GM12875 (cell line): Measurements from ENCODE around the gene NYAP2.

Experiments used
- H3K4me3 ChIP-seq: one replicate; pipeline ENCODE4 v1.5.1; 2011; ENCODE audit warnings: low read depth, low read length, control low read depth
- TF ChIP-seq, protein P1 (sequence below): IDR thresholded peaks from 2 replicates; pipeline ENCODE4 v1.5.1; 2011; ENCODE audit warnings: low read depth, mild to moderate bottlenecking, control low read depth, inconsistent platforms, low read length, moderate library complexity, borderline replicate concordance; ENCODE audit not compliant: insufficient read depth

The NYAP2 gene

DNA sequence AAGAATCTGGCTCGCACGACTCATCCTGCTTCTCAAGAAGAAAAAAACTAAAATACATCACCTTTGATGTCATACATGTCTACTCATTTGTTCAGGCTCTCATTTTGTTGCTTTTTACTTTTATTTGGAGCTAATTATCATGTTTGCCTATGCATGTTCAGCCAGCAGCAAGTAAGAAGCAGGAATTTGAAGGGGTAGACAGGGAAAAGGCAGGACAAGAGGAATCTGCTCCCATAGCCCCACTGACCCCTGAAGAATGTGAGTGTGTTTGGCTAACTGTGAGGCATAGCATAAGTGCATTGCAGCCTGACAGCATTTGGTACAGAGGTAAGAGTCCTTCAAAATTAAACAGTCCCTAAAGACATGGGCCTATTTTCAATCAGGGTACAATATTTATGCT, 72.7 kb downstream of the NYAP2 start:
- no peak overlapping the region for H3K4me3 ChIP-seq
- TF ChIP-seq, protein P1, sequence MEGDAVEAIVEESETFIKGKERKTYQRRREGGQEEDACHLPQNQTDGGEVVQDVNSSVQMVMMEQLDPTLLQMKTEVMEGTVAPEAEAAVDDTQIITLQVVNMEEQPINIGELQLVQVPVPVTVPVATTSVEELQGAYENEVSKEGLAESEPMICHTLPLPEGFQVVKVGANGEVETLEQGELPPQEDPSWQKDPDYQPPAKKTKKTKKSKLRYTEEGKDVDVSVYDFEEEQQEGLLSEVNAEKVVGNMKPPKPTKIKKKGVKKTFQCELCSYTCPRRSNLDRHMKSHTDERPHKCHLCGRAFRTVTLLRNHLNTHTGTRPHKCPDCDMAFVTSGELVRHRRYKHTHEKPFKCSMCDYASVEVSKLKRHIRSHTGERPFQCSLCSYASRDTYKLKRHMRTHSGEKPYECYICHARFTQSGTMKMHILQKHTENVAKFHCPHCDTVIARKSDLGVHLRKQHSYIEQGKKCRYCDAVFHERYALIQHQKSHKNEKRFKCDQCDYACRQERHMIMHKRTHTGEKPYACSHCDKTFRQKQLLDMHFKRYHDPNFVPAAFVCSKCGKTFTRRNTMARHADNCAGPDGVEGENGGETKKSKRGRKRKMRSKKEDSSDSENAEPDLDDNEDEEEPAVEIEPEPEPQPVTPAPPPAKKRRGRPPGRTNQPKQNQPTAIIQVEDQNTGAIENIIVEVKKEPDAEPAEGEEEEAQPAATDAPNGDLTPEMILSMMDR, result no peak

DNA sequence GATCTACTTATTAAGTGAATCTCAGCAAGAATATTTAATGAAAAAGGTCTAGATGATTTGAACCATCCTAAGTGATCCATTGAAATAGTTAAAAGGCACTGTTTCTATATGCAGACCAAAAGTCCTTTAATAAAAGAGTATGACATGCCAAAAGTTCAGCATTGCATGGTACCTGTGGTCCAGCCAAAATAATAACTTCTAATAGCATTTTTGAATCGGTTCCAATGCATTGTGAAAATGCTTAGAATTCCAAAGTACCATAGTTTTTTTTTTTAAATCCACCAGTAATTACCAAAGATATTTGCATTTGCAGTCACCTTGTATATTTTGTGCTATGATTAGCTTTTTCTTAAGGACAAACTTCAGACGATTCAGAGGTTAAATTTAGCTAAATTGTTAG, 79.9 kb downstream of the NYAP2 start:
- no peak overlapping the region for H3K4me3 ChIP-seq
- TF ChIP-seq, protein P1, result no peak

DNA sequence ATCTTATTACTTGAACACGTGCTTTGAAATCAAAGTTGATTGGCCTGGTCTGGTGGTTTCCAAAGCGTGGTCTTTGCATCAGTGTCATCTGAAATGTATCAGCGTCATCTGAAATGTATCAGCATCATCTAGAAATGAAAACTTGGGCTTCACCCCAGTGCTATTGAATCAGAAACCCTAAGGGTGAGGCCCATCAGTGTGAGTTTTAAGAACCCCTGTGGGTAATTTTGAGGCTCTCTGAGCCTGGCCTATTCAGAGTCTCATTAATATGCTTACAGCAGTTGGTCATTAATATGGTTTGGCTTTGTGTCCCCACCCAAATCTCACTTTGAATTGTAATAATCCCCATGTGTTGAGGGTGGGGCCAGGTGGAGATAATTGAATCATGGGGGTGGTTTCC, 85.2 kb downstream of the NYAP2 start:
- TF ChIP-seq, protein P1, result no peak
- H3K4me3 ChIP-seq, result no peak overlapping the region

DNA sequence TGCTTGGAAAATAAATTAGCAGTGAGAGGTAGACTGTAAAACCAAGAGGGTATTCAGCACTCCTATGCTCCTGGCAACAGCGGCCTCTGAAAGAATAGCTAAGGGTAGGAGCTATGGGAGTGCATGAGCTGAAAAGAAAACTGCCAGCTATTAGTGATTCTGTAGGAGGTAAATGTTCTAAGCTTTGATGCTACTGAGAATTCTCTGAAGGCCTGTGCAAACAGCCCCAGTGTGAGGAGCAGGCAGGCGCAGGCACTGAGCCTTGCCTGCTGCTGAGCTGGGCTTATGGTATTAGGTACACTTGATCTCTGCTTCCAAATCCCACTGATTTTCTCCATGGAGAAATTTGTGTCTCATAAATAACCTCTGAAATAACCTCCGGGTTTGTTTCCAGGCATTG, 86.7 kb downstream of the NYAP2 start:
- TF ChIP-seq, protein P1, result no peak

DNA sequence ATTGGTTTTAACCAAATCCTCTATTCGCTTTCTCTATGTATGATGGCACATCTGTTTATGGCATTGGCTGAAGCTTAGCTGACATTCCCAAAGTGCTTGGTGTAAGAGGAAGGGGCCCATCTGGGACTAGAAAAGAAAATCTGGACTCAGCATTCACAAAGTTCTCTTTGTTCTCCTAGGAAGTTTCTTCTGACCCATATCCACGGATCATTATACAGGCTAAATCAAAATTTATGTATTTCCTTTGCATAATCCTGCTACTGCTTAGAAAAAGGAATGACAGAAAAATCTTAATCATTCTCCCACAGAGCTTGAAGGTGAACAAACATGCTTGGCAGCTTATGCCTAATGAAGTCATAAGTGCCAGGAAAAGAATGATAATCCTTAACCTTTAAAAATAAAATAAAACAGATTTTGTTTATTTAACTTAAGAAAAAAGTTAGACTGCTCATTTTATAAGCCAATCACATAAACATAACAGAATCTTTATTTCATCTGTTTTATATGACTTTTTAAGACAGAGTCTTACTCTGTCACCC, 88.4 kb downstream of the NYAP2 start:
- TF ChIP-seq, protein P1, result no peak
- no peak overlapping the region for H3K4me3 ChIP-seq

More for the DNA sequence above, 86.7 kb downstream of the NYAP2 start:
- no peak overlapping the region for H3K4me3 ChIP-seq

DNA sequence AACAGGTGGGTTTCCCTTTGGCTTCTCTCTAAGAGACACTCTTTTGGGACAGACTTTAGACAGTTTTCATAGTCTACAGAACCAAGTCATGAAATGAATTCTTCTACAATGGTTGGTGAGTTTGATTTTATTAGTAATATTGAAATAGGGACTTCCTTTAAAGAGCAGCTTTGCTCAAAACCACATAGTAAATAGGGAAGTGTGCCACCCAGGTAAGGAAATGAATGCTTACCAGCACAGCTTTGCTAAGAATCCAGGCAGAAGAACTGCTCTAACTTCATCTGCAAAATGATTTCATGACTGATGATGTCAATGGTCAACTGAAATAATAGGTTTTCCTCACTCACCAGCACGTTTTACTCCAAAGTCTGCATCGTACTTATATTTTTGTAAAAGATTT, 89.2 kb downstream of the NYAP2 start:
- H3K4me3 ChIP-seq, result no peak overlapping the region
- TF ChIP-seq, protein P1, result no peak

DNA sequence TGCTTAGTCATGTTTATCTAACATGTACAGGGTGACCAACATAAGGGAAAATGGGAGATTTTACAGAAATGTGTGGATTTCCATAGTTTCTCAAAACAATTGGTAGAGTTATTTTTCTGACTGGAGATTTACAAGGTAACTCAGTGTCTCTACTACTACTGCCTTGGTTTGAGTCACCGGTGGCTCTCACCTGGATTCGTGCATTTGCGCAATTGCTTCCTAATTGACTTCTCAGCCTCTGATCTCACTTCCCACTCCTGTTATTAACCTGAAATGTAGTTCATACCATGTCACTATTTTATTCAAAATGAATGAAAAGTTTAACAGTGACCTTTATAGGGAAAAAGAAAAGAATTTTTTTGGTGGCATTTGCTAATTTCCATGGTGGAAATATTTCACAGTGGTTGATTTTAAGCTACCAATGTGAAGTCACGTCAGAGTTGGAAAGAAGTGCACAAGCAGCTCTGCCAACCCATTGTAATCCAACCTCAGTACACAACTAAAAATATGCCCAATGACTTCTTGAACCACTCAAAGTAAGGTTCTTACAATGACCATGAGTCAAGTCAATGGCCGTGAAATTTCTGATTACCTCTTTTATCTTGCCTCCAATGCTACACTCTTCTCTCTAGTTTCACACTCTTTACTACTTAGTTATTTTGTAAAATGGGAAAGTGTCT, 94.0 kb downstream of the NYAP2 start:
- TF ChIP-seq, protein P1, result no peak
- no peak overlapping the region for H3K4me3 ChIP-seq
